ENCODE measurements around the gene IFNA16. TPM values are rescaled to one million over a fixed set of nuclear protein-coding genes. Genes with fewer than 3 reads are reported as not detected.

IFNA16 gene
- total RNA-seq, 1 experiment from 2014 or later: not detected

- TF ChIP-seq, protein P1, sequence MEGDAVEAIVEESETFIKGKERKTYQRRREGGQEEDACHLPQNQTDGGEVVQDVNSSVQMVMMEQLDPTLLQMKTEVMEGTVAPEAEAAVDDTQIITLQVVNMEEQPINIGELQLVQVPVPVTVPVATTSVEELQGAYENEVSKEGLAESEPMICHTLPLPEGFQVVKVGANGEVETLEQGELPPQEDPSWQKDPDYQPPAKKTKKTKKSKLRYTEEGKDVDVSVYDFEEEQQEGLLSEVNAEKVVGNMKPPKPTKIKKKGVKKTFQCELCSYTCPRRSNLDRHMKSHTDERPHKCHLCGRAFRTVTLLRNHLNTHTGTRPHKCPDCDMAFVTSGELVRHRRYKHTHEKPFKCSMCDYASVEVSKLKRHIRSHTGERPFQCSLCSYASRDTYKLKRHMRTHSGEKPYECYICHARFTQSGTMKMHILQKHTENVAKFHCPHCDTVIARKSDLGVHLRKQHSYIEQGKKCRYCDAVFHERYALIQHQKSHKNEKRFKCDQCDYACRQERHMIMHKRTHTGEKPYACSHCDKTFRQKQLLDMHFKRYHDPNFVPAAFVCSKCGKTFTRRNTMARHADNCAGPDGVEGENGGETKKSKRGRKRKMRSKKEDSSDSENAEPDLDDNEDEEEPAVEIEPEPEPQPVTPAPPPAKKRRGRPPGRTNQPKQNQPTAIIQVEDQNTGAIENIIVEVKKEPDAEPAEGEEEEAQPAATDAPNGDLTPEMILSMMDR (conservative IDR thresholded peaks at IDR 0.05): no peak
- Mint-ChIP-seq H3K27me3 (ENCODE audit: low read depth) (peaks cover 15% of the 10 kb centered on the region), H3K9me3 (no peaks in the 10 kb centered on the region), H3K4me3 (no peak overlapping the region), H3K27ac (no peak overlapping the region), H3K4me1 (no peaks in the 10 kb centered on the region), H3K36me3 (ENCODE audit: insufficient read depth in 1 of 3, low read depth in 3 of 3) (no peaks in the 10 kb centered on the region)
- Histone ChIP-seq H4K91ac (ENCODE audit: insufficient read length, low read depth, low read length) (no peak overlapping the region), H3K14ac (ENCODE audit: insufficient read depth, low read length) (no peak overlapping the region), H2BK12ac (ENCODE audit: insufficient read length, low read depth, low read length) (no peak overlapping the region), H3K9ac (ENCODE audit: extremely low read depth, insufficient read length, low read length) (no peak overlapping the region), H3K56ac (ENCODE audit: insufficient read length, low read depth, low read length) (no peak overlapping the region), H2BK20ac (ENCODE audit: low read depth, low read length, poor library complexity, severe bottlenecking) (no peak overlapping the region), H4K8ac (replicated peaks; ENCODE audit: insufficient read length, low read depth, low read length) (no peak overlapping the region), H3T11ph (ENCODE audit: low read length) (no peak overlapping the region), H3K23ac (ENCODE audit: insufficient read length, low read depth, low read length) (no peak overlapping the region), H3K18ac (ENCODE audit: insufficient read length, low read depth, low read length) (no peak overlapping the region), H2AK5ac (ENCODE audit: insufficient read length, low read length) (no peak overlapping the region), H3K9me3 (ENCODE audit: control insufficient read depth, low read depth, low read length) (no peaks in the 10 kb centered on the region), H3K79me2 (ENCODE audit: insufficient read depth, low read length) (no peaks in the 10 kb centered on the region), H2AFZ (ENCODE audit: low read length) (no peak overlapping the region), H2BK5ac (ENCODE audit: insufficient read length, low read length) (no peak overlapping the region), H2BK120ac (ENCODE audit: low read depth, low read length, poor library complexity, severe bottlenecking) (no peak overlapping the region), H4K20me1 (ENCODE audit: control insufficient read depth, insufficient read depth, insufficient read length) (no peaks in the 10 kb centered on the region), H3K4me2 (ENCODE audit: insufficient read depth, insufficient read length, low read length) (no peak overlapping the region), H3K4ac (ENCODE audit: low read depth, low read length) (no peak overlapping the region), H3K27me3 (ENCODE audit: insufficient read depth, low read length) (no peaks in the 10 kb centered on the region), H3K23me2 (ENCODE audit: insufficient read length, low read depth, low read length, poor library complexity, severe bottlenecking) (no peaks in the 10 kb centered on the region), H3K27ac (ENCODE audit: insufficient read length, low read depth, low read length) (no peak overlapping the region), H3K79me1 (ENCODE audit: insufficient read depth, low read depth, low read length, poor library complexity, severe bottlenecking) (no peaks in the 10 kb centered on the region), H4K5ac (ENCODE audit: insufficient read length, low read depth, low read length) (no peak overlapping the region), H3K4me1 (ENCODE audit: insufficient read depth, low read length) (no peaks in the 10 kb centered on the region), H2BK15ac (ENCODE audit: low read depth, low read length) (no peak overlapping the region)
- DNase-seq: no peak
- no CpG with 5 or more reads among the region's 2 CpGs for WGBS (ENCODE audit: extremely low coverage, insufficient read length, low lambda C conversion rate)
Observed at GRCh38 chr9:21244836-21245235, 27.7 kb upstream of the IFNA16 start.
